RPMI8226 (cell line): Measurements from ENCODE around the gene ANGPT4.
A peak's percentile ranks its signal among the peaks of the same experiment; 100 is the strongest.

ENCODE experiments used
- DNase-seq: peaks from one replicate; pipeline ENCODE4 v3.0.0-alpha.2; 2015

The ANGPT4 gene

DNA sequence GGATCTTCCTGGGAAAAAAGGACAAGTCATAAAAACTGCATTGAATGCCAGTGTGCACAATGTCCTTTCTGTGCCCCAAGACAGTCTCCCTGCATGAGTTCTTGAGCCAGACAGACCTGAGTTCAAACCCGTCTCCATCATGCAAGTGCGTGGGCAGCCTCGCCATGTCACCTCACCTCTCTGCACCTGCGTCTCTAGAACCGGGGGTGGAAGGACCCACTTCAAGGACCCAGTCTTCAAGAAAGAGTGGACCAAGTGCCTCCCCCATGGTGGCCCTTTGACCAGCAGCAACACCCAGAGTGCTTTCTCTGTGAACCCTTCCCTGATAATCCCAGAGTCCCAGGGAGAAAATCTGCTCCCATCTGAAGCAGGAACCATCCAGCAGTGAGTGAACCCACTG lies 23.5 kb upstream of the ANGPT4 start:
- no peak for DNase-seq

GRCh38 chr20:934186-934840 lies 18.2 kb upstream of the ANGPT4 start:
- DNase-seq: no peak

DNA sequence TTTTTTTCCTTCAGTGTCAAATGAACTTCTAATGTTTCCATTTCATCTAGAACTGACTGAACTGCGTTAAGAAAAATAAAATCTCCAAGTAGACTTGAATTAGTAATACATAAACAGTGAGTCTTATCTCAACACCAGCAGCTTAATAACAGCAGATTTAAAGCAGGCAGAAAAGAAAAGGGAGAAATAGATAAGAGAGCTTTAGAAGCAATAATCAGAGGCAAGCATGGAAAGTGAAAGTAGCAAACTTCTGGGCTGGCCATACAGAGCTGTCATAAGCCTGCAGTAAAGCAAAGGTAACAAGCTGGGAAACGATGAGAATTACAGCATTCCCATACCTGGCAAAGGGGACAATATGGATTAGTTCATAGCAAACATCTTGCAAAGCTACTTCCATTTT lies 16.9 kb upstream of the ANGPT4 start:
- DNase-seq: no peak

DNA sequence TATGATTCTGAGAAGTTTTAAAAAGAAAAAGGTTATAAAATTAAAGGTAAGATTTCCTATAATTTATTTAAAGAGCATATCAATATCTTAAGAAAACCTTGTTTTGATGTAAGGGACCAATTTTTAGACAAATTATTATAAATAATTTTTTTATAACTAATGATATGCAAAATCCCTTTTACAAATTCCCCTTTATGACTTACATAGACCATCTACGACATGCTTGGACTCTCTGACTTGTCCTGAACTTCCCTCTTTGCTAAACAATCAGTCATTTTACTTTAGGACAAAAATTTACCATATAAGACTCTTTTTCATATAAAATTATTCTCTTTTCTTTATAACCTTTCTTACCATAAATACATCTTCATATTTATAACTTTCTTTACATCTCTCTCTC lies 15.3 kb upstream of the ANGPT4 start:
- DNase-seq: peak; percentile 23

GRCh38 chr20:926670-927069 lies 10.5 kb upstream of the ANGPT4 start:
- no peak for DNase-seq

DNA sequence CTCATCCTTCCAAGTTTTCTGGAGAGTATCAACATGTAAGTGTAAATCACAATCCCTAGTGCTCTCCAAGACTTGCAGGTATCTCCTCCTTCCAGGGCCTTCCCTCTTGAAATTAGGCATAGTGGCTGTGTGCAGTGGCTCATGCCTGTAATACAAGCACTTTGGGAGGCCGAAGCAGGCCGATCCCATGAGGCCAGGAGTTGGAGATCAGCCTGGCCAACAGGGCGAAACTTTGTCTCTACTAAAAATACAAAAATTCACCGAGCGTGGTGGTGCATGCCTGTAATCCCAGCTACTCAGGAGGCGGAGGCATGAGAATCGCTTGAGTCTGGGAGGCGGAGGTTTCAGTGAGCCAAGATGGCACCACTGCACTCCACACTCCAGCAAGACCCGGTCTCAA lies 9.4 kb upstream of the ANGPT4 start:
- DNase-seq: no peak

- DNase-seq: no peak
Observed at GRCh38 chr20:924639-925038, 8.5 kb upstream of the ANGPT4 start.

DNA sequence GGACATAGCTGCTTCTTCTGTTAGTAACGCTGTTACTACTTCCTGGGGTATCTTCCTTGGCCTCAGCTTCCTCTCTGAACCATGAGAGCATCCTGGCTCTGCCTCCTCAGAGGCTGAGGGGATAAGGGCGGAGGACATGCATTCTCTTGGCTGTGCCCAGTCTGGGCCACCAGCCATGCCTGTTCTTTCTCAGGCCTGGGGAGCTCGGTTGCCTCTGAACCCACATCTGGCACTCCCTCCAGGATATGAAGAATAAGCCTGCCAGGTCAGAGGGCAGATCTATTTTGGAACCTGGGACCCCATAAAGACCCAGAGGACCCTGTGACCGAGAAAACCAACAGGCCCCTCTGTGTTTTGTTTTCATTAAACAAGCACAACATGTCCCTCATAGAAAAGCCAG lies 6.6 kb upstream of the ANGPT4 start:
- DNase-seq: no peak

- DNase-seq: no peak
Observed at GRCh38 chr20:921068-921467, 4.9 kb upstream of the ANGPT4 start.

GRCh38 chr20:920311-920710 lies 4.2 kb upstream of the ANGPT4 start:
- no peak for DNase-seq

GRCh38 chr20:919491-919916 lies 3.4 kb upstream of the ANGPT4 start:
- DNase-seq: no peak

GRCh38 chr20:917416-917815 lies 1.3 kb upstream of the ANGPT4 start:
- DNase-seq: no peak

DNA sequence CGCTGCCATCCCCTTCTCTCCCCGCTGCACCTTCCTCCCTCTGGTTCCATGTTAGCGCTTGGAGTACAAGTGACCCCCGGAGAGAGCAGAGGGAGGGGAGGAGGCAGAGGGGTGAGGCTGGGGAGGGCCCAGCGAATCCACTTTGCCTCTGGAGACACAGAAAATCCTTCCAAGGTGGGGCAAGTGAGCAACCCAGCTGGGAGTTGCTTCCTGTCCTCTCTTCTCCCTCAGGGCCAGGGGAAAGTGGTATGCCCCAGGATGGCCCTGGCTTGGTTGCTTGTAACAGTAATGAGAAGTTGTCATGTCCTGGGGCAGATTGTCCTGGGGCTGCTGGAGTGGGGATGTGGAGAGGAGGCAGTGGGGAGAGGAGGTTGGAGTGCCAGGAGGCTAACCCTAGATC lies 691 bp upstream of the ANGPT4 start:
- DNase-seq: no peak

GRCh38 chr20:914727-915498 lies 1.2 kb downstream of the ANGPT4 start:
- peak; percentile 38 for DNase-seq

- DNase-seq: no peak
Observed at GRCh38 chr20:913306-913849, 2.8 kb downstream of the ANGPT4 start.

DNA sequence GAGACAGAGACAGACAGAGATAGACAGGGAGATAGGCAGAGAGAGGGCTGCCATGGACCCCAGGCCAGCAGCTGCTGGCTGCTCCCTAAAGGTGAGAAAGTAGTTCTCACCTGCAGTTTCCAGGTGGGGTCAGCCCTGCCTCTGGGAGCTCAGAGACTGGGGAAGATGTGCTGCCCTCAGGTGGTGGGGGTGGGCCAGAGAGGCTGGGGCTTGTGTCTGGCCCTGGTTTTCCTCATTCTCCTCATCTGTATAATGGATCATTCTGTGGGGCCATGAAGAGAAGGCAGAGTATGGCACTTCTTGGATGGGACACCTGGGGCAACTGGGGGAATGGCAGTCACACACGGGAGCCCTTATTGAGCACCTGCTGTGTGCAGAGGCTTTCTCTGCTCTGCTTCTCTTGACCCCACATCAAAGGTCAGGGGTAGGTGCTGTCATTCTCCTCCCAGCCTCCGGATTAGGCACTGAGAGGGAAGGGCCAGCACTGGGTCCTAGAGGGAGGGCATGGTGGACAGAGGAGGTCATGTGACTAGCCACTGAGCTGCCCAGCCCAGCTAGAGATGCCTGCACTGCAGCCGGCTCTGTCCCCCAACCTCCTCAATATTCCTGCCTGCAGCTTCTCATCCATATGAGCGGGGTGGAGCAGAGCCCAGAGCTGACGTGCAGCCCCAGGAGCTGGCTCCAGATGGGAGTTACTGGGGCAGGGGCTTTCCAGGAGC lies 4.1 kb downstream of the ANGPT4 start:
- peak; percentile 51 for DNase-seq

- no peak for DNase-seq
Observed at GRCh38 chr20:910870-911770, 5.0 kb downstream of the ANGPT4 start.

GRCh38 chr20:910132-910869 lies 5.8 kb downstream of the ANGPT4 start:
- no peak for DNase-seq

DNA sequence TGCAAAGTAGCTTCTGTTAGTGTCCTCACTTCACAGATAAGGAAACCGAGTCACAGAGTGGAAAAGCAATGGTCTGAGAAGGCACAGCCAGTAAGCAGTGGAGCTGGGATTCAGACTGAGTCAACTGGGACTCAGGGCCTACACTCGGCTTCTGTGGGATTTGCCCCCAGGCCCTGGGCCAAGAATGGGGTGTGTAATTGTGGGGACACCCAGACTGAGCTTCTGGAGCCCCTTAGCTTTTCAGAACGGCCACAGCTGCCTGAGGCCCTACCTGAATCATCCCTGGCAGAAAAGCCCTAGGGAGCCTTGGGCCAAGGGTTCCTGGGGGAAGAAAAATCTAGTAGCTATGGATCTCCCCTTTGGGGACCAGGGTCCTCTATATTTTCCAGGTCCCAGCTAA lies 6.5 kb downstream of the ANGPT4 start:
- DNase-seq: no peak

- DNase-seq: no peak
Observed at GRCh38 chr20:906703-907270, 9.3 kb downstream of the ANGPT4 start.

GRCh38 chr20:906001-906520 lies 10.1 kb downstream of the ANGPT4 start:
- DNase-seq: no peak
